HG03460 (cell line): ENCODE results near the gene AKR1C1.
"Not testable (repeated sequence)": the region's sequence is repeated elsewhere in the genome, so short reads cannot be mapped to it uniquely, and the experiment has no call there.

Experiments used
- ATAC-seq: cut with Tn5 transposase; IDR thresholded peaks from one replicate; pipeline ENCODE4 v1.9.1; 2021; ENCODE audit not compliant: unreplicated experiment

The AKR1C1 gene

DNA sequence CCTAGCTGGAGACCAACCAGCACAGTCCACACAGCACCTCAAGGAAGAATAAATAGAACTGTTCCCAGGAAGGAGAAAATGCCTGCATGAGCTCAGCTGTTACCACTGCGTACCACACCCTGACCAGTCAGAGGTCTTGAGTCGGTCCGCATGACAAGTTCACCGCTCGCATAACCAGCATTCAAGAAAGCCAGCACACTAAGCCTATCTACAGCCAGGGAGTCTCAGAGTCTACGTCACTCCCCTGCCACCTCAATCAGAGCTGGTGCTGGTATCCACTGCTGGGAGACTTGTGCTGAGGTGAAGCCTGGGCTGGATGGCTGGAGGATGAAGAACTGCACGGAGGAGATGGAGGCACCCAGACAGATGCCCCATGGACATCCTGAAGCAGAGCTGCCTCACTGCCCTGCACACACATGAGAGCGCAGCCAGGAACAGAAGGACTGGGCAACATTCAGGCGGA is 19.6 kb downstream of the AKR1C1 start:
- no peak for ATAC-seq

DNA sequence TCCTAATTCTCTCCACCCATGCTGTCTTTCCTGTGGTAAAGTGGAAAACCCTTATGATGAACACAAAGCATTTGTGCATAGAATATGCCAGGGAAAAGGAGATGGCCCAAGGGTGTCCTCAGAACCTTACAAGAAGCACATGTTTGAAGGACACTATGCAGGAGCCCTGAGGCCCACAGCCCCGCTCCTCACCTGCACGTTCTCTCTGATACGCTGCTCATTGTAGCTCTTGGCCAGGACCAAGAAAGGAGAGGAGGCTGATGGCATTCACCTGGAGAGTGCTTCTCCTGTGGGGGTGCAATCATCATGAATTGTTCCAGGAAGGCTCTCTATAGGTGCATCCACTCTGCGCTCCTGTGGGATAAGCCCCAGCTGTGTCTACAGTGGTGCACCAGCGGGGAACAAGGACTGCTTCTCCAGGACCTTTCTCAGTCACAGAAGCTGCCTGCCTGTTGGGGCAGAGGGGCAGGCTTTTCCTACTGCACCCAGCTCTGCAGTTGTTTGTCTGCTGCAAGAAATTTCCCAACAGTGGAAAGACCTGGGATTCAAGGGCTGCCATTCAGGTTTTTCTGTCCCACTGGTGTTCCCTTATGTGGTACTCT is 20.5 kb downstream of the AKR1C1 start:
- no peak for ATAC-seq

DNA sequence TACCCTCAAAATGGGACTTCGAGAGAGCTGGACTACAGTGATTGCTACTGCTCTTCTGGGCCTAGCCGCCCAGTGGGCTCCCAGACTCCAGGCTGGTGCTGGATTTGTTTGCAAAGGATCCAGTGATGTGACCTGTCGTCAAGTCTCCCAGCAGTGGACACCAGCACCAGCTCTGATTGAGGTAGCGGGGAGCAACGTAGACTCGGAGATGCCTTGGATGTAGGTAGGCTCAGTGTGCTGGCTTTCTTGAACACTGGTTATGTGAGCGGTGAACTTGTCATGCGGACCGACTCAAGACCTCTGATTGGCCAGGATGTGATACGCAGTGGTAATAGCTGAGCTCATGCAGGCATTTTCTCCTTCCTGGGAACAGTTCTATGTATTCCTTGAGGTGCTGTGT is 21.0 kb downstream of the AKR1C1 start:
- no peak for ATAC-seq

DNA sequence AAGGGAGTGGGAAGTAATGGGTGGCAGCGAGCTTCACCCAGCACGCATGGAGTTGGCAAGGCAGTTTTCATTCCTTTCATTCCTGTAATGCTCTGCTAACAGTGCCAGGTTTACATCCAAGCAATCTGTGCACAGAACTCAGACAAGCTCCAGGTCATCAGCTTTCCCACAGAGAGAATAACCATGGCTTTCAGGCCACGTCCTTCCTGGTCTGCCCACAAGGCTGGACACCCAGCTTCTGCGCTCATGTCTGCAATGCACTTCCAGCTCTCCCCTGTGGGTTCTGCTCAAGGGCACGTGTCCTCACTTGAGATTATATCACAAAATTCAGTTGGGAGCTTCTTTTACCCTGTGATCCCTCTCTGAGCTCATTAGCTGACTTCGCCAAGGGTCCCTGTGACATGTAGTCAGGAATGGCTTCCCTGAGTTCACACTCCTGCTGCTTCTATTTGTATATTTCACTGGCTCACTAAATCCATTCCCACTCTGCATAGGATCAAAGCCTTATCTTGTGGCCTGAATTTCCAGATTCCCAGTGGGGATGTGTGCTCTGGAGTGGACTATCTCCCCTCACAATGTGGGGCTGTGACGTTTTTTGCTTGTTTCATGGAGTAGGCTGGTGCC is 21.9 kb downstream of the AKR1C1 start:
- no peak for ATAC-seq

DNA sequence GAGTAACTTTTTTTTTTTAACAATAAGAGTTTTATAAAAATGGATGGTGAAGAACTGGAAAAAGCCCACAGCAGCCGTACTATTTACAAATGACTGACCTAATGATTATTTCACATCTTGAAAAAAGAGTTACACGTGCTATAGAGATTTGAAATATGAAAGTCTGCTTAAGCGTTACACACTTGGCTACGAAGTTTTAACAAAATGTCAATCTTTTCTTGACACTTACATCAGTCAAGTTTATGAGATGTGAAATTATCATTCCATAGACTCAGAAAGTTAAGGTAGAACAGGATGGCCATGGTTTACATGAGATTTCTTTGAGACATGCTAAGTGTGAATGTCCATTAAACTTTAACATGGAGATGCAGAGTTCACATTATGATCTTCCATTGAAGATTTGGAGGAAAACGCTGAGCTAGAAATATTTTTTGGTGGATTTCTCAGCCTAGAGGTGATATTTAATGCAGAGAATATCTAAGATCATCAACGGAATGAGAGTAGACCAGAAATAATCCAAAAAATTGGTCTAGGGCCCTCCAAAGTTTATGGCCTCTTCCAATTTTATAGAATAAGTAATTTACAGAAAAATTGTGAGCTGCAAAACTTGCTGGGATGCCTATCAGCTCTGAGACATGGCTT is 24.9 kb downstream of the AKR1C1 start:
- ATAC-seq = not testable (repeated sequence)

DNA sequence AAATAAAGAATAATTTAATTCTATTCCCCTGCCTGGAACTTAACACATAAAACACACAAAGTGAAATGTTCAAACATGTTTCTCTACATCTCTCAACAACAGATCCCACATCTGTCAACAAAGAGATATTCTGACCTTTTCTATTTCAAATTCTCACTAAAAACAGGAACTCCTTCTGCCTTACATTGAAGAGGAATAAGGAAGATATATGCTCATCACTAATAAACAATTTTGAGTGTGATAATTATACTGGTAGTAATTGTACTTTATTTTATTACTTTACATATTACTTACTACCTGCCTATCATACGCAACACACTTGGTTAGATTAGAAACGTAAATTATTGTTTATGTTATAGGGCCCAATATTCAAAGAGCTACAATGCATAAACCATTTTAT is 27.0 kb downstream of the AKR1C1 start:
- no peak for ATAC-seq

DNA sequence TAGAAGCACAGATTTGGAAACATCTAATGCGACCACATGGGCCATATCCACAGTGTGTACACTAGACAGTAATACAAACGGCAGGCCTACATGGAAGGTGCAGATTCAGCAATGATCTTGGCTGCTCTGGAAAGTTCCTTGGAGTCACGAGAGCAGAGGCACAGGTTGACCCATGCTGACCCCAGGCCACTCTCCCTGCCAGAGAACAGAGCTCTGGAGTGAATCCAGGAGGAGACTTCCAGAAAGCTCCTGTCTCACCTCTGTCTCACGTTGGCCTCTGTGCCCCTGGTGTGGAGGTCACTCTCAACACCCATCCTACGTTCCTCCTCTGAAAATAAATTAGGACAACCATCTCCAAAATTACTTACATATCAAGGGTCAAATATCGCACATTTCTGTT is 28.2 kb downstream of the AKR1C1 start:
- ATAC-seq = not testable (repeated sequence)

DNA sequence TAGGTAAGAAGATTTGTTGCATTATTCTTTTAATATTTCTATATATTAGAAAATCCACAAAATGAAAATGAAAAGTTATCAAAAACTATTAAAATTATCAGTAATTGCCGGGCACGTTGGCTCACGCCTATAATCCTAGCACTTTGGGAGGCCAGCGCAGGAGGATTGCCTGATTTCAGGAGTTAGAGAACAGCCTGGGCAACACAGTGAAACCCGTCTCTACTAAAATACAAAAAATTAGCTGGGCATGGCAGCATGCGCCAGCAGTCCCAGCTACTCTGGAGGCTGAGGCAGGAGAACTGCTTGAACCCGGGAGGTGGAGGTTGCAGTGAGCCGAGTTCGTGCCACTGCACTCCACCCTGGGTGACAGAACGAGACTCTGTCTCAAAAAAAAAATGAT is 29.3 kb downstream of the AKR1C1 start:
- ATAC-seq = not testable (repeated sequence)

DNA sequence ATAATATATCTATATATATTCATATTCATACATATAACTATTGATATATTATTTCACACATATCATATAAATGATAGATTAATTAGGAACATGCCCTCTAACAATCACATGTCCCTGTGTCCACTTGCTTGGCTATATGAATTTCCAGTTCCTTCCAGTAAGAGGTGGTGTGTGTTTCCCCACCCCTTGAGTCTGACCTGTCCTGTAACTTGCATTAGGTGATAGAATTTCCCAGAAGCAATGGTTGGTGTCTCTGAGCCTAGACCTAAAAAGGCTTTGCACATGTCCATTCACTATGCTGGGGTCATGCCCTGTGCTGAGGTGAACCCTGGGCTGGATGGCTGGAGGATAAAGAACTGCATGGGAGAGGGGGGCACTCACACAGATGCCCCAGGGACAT is 31.0 kb downstream of the AKR1C1 start:
- ATAC-seq = not testable (repeated sequence)

DNA sequence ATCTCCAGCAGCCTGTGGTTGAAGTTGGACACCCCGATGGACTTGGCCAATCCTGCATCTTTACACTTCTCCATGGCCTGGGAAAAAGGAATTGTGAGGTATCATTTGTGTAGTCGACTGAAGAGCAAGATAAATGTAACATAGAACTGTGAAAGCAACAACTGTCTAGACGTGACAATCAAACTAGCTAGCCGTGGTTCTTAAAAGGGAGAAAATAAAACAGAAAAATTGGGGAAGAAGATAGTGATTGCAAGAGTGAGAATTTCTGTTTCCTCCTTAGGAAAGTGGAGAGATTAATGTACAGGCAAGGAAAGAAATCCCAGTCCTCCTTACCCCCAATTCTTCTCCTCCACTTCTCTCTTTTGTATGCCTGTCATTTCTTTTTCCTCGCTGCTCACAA is 35.5 kb downstream of the AKR1C1 start:
- no peak for ATAC-seq

DNA sequence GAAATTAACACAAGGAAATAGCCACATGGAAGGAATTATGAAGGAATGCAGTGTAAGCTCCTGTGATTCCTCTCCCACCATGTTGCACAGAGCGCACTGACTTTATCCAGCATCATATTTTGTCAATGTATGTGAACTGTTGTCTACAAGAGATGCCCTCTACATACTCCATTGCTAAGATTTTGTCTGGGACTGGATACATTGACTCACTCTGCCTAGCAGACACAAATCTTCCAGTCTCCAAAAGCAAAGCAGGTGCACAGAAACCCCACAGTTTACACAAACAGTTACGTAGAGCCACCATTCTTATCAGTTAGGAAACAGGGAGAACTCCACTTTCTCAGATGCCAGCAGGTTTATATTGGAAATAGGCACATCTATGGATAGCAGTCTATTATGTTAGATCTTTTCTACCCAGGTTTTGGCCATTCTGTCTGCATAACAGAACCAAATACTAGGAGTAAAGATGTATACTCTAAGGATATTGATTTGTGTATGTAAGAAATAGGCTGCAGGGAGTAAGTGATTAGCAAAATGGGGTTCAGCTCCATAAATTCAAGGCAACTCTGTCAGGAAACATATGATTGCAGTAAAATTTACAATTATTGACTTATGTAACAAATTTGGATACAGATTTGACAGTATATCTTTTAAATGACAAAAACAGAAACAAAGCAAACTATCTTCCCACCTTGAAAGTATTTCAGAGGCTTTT is 39.0 kb downstream of the AKR1C1 start:
- no peak for ATAC-seq

DNA sequence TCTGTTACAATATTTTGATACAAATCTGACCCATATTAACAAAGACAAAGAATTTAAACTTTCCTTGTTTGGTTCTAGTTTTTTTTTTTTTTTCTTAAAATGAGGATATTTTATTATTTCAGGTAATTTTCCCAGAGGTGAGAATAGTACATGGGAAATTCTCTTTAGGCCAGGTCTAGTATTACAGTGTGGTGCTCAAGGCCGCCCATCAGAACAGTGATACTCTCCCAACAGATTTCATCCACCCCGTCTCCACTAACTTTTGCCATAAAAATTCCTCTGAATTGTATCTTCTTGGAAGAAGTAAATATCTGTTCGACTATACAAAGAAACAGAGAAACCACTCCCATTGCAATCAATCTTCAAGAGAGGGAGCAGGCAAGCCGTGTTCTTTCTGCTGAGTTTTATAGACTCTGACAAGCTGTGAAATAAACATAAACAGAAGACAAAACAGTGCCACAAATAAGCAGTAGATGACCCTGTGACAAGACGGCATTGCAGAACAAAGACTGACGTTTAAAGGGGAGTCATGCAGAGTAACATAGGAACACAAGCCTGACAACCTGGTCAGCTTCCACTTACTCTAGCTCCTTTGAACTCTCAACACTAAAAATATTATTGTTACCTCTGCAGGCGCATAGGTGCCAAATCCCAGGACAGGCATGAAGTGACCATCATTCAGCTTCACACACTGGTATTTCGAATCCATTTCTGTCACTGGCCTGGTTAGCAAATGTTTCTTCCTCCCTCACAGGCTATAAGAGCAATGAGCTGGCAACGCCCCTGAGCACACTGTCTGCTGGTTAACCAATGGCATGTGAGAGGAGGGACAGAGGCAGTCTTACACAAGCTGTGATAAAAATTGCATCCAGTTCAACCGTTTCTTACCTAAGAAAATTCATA is 40.2 kb downstream of the AKR1C1 start, which contains the start of gene AKR1C2:
Gene AKR1C2 (minus strand): TSS at position 731 of the 903 bp plus-strand sequence. CDS start 22 bp downstream, at position 709.
- not testable (repeated sequence) for ATAC-seq

DNA sequence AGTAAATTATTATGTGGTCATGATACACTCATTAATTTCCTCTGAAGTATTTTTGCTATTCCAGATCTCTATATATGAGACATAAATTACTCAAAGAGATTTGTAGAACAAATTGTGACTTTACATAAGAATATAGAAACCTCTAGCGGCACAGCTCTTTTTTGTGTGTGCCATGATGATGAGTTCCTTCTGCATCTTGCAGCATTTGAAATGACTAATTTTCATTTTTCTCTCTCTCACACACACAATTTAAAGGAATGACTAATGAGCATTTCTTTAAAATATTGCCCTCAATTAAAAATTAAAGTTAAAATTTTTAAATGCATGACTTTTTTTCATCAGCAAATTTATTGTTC is 40.8 kb downstream of the AKR1C1 start:
- not testable (repeated sequence) for ATAC-seq

DNA sequence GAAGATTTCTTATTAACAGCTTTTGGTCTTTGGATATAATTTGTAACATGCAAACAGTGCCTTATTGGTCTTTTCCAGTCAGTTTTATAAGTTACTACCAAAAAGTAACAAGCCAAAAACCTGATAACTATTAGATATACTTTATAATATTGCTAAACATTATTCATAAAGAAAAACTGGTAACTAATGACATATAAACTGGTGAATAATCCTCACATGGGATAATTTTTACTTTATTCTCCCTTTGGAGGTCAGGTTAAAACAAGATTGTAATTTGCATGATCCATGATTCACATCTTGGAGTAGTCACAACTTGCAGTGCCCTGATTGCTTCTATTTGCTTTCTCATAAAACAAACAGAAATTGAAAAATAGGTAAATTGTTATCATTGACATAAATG is 41.3 kb downstream of the AKR1C1 start:
- not testable (repeated sequence) for ATAC-seq

DNA sequence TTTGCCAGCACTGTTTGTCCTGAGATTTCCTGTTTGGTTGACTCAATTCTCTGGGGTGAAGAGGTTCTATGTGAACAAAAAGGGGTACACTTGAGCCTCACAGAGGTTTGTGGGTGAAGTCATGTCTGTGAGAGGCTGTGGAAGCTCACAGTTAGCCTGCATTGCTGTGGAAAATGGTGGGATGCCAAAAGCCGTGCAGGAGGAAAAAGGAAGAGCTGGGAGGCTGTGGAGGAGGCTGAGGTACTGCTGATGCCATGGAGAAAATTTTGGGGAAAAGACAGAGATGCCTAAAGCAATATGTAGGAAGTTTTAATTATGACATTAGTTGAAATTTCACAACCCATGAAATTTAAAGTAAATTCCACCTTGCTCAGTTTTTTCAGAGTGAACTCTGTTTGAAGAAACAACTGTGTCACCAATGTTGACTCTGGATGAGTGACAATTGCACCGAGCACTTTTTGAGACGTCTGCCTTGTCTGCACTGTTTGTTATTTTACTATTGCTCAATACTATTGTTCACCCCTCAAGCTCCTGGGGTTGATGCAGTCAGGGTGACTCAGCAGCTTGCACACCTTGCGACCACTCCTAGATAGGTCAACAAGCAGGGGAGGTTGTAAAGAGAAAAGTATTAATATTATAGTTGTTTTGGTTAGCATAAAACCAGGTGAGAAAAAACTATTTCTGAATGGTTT is 45.8 kb downstream of the AKR1C1 start:
- not testable (repeated sequence) for ATAC-seq

DNA sequence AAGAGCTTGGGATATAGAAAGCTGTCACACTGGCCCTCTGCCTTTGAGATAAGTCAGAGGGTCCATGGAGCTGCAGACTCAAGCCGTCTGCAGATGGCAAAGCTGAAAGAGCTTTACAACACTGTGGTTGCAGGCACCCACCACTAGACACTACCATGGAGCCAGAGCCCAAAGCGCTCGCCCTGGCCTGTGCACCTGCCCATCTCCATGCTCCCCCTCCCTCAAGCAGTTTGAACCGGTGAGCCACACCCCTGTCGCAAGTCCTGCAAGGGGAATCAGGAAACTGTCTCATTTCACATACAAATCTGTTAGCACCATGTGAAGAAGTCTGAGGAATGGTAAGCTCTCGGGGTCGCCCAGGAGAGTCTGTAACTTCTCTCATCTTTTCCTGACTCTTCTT is 46.8 kb downstream of the AKR1C1 start:
- ATAC-seq = not testable (repeated sequence)

DNA sequence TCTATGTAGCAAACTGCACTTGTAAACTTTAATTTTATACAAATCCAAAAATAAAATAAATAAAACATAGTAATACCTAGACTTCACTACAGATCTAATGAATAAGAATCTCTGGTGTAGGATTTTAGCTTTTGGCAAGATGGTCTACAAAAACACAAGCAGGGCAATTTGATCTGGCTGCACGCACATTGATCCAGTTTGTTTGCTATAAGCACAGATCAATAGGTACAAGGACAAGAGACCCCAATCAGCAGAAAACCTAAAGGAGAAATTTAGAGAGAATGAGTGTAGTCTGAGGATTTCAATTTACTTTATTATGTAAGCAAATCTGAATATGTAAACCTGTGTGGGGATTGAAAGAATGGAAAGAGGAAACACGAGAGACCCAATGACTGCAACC is 48.2 kb downstream of the AKR1C1 start:
- not testable (repeated sequence) for ATAC-seq

DNA sequence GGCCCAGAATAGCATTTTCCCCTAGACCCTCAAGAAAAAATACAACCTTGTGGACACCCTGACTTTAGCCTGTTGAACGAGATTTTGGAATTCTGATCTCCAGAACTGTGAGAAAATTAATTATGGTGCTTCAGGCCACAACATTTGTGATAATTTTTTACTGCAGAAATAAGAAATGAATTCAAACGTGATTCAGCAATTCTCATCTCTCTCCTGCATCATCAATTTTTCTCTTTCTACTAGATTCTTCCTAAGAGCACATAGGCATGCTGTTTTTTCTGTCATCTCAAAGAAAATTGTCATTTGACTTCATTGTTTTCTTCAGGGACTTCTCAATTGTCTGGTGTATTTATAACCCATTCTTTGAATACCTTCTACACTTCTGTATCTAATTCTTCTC is 49.4 kb downstream of the AKR1C1 start:
- no peak for ATAC-seq

DNA sequence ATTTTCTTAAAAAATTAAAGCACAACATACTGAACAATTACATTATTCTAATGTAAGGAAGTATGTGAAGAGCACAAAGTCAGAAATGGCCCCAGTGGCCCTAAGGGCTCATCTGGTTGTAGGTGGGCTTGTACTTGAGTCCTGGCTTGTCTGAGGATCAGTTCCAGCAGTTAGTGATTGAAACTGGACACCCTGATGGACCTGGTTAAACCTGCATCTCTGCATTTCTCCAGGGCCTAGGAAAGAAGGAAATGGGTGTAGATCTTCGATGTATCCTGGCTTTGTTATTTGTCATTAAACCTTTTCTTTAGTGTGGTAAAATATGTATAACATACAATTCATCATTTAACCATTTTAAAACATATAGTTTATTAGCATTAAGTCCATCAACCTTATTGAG is 50.2 kb downstream of the AKR1C1 start:
- ATAC-seq = no peak
